GM19468 (cell line): ENCODE measurements around the gene SVIL.
"Not testable (repeated sequence)": the region's sequence is repeated elsewhere in the genome, so short reads cannot be mapped to it uniquely, and the experiment has no call there.

Source experiments
- ATAC-seq: cut with Tn5 transposase; IDR thresholded peaks from one replicate; pipeline ENCODE4 v1.9.1; 2021; ENCODE audit warnings: mild to moderate bottlenecking, moderate library complexity, moderate number of reproducible peaks; ENCODE audit not compliant: unreplicated experiment; ENCODE audit errors: extremely low read depth

The SVIL gene

DNA sequence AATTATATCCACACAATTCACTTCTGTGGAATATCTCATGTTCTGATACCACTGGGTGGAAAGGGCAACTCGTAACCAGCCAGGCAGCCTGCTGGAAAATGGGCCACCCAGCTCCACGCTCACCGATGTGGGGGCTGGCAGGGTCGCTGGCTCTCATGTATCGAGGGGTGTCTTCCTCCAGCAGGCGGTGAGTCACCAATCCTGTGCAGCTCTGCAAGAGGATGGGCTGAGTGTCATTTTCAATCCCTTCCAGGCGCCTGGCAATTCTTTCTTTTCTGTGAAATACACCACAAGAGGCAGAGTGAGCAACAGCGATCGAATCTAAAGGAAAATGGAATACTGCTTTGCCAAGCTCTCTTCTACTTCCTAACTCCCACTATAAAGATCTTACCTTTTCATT lies 80.1 kb downstream of the SVIL start:
- ATAC-seq: no peak

GRCh38 chr10:29553544-29554250 lies 81.1 kb downstream of the SVIL start:
- no peak for ATAC-seq

- not testable (repeated sequence) for ATAC-seq
These were observed 81.7 kb downstream of the SVIL start for GRCh38 chr10:29553116-29553515.

DNA sequence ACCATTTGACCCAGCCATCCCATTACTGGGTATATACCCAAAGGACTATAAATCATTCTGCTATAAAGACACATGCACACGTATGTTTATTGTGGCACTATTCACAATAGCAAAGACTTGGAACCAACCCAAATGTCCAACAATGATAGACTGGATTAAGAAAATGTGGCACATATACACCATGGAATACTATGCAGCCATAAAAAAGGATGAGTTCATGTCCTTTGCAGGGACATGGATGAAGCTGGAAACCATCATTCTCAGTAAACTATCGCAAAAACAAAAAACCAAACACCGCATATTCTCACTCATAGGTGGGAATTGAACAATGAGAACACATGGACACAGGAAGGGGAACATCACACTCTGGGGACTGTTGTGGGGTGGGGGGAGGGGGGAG lies 85.3 kb downstream of the SVIL start:
- not testable (repeated sequence) for ATAC-seq

GRCh38 chr10:29546773-29547313 lies 87.9 kb downstream of the SVIL start:
- no peak for ATAC-seq

GRCh38 chr10:29545122-29545521 lies 89.6 kb downstream of the SVIL start:
- ATAC-seq: no peak

GRCh38 chr10:29543715-29544114 lies 91.1 kb downstream of the SVIL start:
- no peak for ATAC-seq

DNA sequence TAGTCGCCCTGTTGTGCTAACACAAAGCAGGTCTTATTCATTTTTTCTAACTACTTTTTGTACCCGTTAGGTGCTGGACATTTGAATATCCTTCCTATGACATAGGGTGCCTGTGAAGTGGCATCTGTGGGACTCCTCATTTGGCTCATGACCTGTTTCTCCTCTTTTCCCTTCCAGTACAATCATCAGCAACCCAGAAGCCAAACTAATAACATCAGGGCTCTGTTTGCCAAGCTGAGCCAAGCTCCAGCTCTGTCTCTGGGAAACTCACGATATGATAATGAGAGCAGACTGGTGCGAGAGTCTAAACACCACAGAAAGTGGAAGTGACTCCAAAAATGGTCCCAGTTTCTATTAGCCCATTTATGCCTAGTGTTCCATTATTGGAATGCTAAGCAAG lies 92.0 kb downstream of the SVIL start:
- ATAC-seq: no peak

DNA sequence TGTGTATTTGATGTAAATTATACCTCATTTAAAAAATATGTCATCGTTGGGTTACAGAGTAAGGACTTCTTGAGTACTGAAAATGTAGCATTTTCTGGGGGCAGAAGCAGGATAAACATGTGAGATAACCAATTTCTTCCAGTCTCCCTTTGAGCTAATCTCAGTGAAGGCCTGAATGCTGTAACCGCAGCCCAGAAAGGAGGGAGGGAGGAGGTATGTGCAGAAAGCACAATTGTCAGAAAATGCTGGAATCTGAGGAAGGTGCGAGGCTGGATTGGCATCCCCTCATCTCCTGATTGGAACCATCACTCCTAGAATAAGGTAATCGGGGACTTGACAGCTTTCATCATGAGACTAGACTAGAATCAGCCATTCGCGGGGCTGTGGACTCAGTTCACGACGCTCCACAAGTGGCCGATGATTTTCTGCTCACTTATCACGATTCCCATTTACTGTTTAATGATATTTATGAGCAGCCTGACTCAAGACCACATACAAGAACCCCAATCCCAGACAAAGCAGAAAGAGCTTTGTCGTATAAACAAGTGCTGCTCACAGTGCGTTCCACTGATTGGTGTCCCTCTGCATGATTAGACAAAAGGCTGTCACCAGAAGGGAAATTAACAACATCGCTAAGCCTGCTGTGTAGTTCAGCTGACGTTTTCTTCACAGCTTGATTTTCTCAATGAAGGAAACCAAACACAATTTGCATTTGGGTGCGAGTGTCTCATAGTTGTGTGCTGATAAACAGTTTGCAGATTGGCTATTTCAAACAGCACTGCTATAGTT lies 93.2 kb downstream of the SVIL start:
- ATAC-seq: no peak

DNA sequence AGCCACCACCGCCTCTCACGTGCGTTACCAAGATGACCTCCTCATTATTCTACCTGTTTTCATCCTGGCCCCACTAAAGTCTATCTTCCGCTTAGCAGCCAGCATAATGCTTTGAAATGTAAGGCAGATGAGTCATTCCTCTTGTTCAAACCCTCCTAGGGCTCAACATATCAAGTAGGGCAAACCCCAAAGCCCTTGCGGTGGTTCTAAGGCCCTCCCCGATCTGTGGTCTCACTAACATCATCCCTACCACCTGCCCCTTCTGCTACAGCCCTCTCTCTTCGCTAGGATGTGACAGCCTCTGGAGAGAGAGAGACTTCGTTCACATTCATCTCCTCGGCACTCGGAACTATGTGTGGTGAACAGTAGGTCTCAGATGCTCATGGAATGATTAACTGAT lies 94.8 kb downstream of the SVIL start:
- ATAC-seq: no peak

DNA sequence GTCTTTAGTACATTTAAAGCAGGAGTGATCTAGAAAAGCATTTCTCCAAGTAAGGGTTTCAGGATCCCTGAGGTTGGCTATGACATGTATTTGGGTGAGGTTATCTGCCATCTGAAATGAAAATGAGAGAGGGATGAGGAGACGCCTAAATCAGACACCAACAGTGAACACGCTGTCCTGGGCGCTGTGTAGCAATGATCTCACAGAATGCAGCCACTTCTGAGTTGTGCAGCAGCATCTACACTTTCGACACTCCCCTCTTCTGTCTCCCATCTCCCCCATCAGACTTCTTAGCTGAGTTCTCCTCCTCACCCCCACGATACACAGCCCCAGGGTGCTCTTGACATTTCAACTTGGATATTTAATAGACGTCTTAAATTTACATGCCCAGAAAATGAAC lies 95.4 kb downstream of the SVIL start:
- no peak for ATAC-seq

DNA sequence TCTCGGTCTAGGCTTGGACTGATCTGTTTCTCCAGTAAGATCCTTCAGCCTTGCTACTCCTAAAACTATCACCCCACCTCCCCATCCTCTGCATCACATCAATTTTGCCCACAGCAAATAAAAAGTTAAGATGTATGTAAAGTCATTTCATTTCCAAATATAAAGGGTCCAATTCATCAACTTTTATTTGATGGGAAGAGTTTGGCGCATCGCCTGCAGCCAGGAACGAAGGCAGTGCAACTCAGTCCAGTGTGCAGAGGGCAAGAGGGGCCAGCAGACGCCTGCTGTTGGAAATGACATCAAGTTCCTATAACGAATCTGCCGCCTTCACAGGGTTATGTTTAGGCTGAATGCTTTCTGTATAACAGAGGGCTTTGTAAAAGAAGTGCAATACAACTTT lies 97.0 kb downstream of the SVIL start:
- no peak for ATAC-seq

DNA sequence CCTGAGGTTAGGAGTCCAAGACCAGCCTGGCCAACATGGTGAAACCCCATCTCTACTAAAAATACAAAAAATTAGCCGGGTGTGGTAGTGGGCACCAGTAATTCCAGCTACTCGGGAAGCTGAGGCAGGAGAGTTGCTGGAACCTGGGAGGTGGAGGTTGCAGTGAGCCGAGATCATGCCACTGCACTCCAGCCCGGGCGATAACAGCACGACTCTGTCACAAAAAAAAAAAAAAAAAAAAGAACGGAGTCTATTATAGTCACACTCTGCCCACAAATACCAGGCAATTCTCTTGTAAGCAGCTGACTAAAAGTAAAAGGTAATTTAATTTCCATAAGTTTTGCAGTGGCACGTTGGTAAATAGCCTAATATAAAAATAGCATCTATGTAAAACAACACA lies 98.1 kb downstream of the SVIL start:
- ATAC-seq: not testable (repeated sequence)

DNA sequence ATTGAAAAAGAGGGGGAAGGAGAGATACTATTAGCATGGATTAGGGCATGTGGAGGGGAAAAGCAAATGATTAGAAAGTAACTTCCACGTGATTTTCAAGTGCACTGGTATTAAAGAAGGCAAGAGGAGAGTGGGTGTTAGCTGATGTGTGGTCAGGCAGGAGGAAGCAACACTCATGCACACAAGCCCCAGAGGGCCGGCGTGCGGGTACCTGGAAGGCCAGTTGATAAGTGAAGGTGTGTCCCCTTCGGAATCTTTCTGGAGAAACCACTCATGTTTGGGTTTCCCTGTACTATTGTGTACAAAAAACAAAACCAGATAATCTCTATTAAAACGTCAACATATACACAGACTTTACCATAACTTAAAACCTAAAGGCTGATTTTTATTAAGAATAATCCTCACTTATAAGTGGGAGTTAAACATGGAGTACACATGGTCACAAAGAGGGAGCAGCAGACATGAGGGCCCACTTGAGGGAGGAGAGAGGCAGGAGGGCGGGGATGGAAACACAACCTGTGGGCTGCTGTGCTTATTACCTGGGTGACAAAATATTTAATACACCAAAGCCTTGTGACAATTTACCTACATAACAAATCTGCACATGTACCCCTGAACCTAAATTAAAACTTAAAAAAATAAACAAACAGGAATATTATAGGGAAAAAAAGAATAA lies 98.9 kb downstream of the SVIL start:
- ATAC-seq: no peak

DNA sequence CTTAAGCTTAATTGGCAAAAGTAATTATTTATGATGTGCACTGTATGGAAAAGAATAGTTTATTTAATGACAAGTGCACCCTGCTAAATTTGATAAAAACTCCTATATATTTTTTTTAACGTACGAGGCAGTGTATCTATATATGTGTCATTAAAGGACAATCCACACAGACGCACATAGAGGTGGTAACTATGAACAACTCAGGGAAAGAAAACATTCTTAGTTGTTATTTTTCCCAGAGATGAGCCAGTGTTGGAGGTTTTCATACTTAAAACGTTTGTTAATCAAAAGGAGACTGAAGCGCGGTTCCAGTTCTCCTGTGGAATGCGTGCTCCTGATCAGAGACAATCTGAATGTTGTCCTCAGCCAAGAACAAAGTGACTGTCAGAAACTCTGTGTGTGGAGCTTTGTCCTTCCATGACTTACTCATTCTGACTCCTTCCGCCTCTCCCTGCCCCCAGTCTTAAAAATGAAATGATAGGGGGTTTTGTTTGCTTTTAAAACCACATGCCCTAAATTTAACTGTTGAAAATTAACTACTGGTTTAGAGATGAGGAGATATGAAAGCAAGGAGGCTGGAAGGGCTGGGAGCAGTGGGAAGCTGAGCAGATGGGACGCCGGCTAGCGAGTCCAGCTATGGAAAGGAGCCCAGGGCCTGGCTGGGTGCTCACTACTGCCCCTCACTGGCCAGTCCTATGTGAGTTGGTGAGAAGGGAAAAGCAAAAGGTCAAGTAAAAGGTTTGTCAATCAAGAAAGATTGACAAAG lies 99.6 kb downstream of the SVIL start:
- no peak for ATAC-seq

DNA sequence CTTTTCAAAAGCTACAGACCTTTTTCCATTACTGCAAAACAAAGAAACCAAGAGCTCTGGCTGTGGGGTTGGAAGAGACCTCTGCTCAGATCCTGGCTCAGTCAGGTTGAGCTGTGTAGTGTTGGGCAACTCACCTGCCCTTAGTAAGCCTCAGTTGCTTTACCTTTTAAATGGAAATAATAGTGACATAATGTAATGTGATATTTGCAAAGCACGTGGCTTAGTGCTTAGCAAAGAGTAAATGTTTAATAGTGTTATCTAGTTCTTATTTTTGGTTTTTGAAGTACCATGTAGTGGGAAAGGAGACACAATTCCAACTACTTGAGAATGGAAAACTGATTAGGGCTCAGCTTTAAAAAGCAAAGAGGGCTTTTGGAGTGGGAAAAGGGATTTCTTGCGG lies 100.2 kb downstream of the SVIL start:
- ATAC-seq: no peak

- no peak for ATAC-seq
These were observed 101.0 kb downstream of the SVIL start for GRCh38 chr10:29533696-29534285.

GRCh38 chr10:29533046-29533445 lies 101.7 kb downstream of the SVIL start:
- ATAC-seq: no peak

GRCh38 chr10:29532256-29532878 lies 102.4 kb downstream of the SVIL start:
- ATAC-seq: no peak
